Subcutaneous adipose tissue (tissue), 4 donors: ENCODE measurements around the gene CDSN. TPM values are rescaled to one million over a fixed set of nuclear protein-coding genes. Genes with fewer than 3 reads are reported as not detected.

Source experiments
- CTCF ChIP-seq: fragments of 450-650 bp; IDR thresholded peaks from one replicate; pipeline ENCODE4 v1.5.1; 2016; ENCODE audit warnings: low read depth, mild to moderate bottlenecking, control low read depth, antibody characterized with exemption, moderate library complexity
- total RNA-seq, 4 donors: library from RNA; depleted of rRNA; stranded (reverse); fragments of >200 nt; gene quantifications; one replicate each; pipeline ENCODE4 v1.1.0, GENCODE V29; 2016

The CDSN gene
- total RNA-seq, 4 donors from 2014 or later = not detected

GRCh38 chr6:31129130-31129529 is 8.9 kb upstream of the CDSN start:
- TF ChIP-seq CTCF = no peak

- no peak for TF ChIP-seq CTCF
These were observed 7.9 kb upstream of the CDSN start for GRCh38 chr6:31128093-31128676.

- TF ChIP-seq CTCF = no peak
These were observed 6.3 kb upstream of the CDSN start for GRCh38 chr6:31126396-31127175.

GRCh38 chr6:31125586-31126363 is 5.5 kb upstream of the CDSN start:
- no peak for TF ChIP-seq CTCF

- TF ChIP-seq CTCF = no peak
These were observed 4.9 kb upstream of the CDSN start for GRCh38 chr6:31125162-31125561.

GRCh38 chr6:31122791-31123706 is 2.8 kb upstream of the CDSN start:
- no peak for TF ChIP-seq CTCF
